Mucosa of stomach (tissue), 1 donor: ENCODE results near the gene XPO5.

ENCODE experiments used
- H3K27me3 ChIP-seq: one replicate; pipeline ENCODE4 v1.7.0; 2013; ENCODE audit warnings: mild to moderate bottlenecking, low read length; ENCODE audit not compliant: control insufficient read depth, insufficient read depth
- H3K36me3 ChIP-seq: one replicate; pipeline ENCODE4 v1.7.0; 2013; ENCODE audit warnings: low read length; ENCODE audit not compliant: control insufficient read depth, insufficient read depth
- H3K4me1 ChIP-seq: one replicate; pipeline ENCODE4 v1.7.0; 2013; ENCODE audit warnings: mild to moderate bottlenecking, low read length; ENCODE audit not compliant: control insufficient read depth, insufficient read depth
- H3K4me3 ChIP-seq: one replicate; pipeline ENCODE4 v1.7.0; 2013; ENCODE audit warnings: low read length
- H3K9ac ChIP-seq: one replicate; pipeline ENCODE4 v1.7.0; 2013; ENCODE audit warnings: mild to moderate bottlenecking, low read length, moderate library complexity
- H3K9me3 ChIP-seq: one replicate; pipeline ENCODE4 v1.7.0; 2013; ENCODE audit warnings: mild to moderate bottlenecking, low read length, moderate library complexity; ENCODE audit not compliant: control insufficient read depth
- donor health status: Pancreatic carcinoma.

Gene XPO5

DNA sequence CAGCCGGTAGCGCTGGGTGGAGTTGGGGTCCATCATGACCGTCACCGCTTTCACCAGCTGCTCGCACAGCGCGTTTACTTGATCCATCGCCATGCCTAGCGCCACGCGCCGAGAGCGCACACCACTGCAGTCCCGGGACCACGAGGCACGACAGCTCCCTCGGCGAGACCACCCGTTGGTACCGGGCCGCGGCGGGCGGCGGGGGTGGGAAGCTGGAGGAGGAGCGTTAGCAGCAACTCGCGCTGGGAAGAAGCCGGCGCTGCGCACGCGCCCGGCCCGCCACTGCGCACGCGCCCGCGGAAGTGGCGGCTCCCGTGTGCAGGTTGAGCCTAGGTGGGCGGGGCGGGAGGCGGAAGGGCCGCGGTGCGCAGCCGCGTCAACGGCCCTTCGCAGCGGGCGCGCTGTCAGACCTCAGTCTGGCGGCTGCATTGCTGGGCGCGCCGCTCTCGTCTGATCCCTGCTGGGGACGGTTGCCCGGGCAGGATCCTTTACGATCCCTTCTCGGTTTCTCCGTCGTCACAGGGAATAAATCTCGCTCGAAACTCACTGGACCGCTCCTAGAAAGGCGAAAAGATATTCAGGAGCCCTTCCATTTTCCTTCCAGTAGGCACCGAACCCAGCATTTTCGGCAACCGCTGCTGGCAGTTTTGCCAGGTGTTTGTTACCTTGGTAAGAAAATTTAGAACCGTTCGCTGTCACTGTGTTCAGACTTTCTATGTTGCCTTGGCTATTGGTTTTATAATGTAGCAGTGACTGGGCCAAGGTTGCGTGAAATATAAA, at the start of gene XPO5, which contains the start of gene POLH:
Gene XPO5 (minus strand): TSS at position 267 of the 780 bp plus-strand sequence. CDS start 174 bp downstream, at position 93.
Gene POLH (plus strand): TSS at position 414 of the 780 bp plus-strand sequence. CDS start 6,135 bp downstream, outside the sequence.
- Histone ChIP-seq H3K4me3 (peak within 1 kb of the TSS; percentile 67), H3K36me3 (no peaks in the 10 kb centered on the region), H3K27me3 (no peaks in the 10 kb centered on the region), H3K9me3 (no peaks in the 10 kb centered on the region), H3K4me1 (peaks cover 6% of the 10 kb centered on the region), H3K9ac (peak within 1 kb of the TSS; percentile 71)

GRCh38 chr6:43625393-43625992, 49.7 kb upstream of the XPO5 start:
- H3K4me1 ChIP-seq, result peaks cover 16% of the 10 kb centered on the region
- H3K27me3 ChIP-seq, result no peaks in the 10 kb centered on the region
- H3K9ac ChIP-seq, result no peak overlapping the region
- H3K36me3 ChIP-seq, result peaks cover 32% of the 10 kb centered on the region
- H3K4me3 ChIP-seq, result no peak overlapping the region
- H3K9me3 ChIP-seq, result no peaks in the 10 kb centered on the region

- Histone ChIP-seq H3K36me3 (peaks cover 32% of the 10 kb centered on the region), H3K4me1 (peaks cover 16% of the 10 kb centered on the region)
Measured at GRCh38 chr6:43624786-43625288, 49.0 kb upstream of the XPO5 start.

GRCh38 chr6:43623880-43624785, 48.3 kb upstream of the XPO5 start:
- Histone ChIP-seq H3K4me3 (no peak overlapping the region), H3K9ac (no peak overlapping the region), H3K36me3 (peaks cover 32% of the 10 kb centered on the region), H3K27me3 (no peaks in the 10 kb centered on the region), H3K4me1 (peaks cover 16% of the 10 kb centered on the region), H3K9me3 (no peaks in the 10 kb centered on the region)

More at GRCh38 chr6:43624786-43625288, 49.0 kb upstream of the XPO5 start:
- Histone ChIP-seq H3K9me3 (no peaks in the 10 kb centered on the region), H3K9ac (no peak overlapping the region), H3K27me3 (no peaks in the 10 kb centered on the region), H3K4me3 (no peak overlapping the region)

DNA sequence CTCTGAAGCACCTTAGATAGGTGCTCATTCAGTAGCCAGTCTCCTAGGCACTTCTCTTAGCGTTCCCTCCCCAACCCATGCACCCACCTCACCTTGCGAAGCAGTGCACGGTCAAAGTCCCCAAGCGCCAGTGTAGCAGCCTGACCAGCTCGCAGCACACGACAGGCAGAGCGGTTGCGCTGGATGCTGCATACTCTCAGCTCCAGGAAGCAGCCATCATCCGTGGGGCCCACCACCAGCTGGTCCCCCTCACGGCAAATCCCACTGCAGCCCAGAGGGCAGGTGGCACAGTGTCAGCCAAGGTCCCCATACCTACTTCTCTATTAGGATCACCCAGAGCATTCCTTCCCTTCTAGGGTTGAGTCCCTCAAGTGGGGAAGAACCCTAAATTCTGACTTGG, 46.7 kb upstream of the XPO5 start:
- Histone ChIP-seq H3K27me3 (no peaks in the 10 kb centered on the region), H3K4me3 (no peak overlapping the region), H3K9ac (no peak overlapping the region), H3K4me1 (peaks cover 10% of the 10 kb centered on the region), H3K9me3 (no peaks in the 10 kb centered on the region), H3K36me3 (peaks cover 32% of the 10 kb centered on the region)

DNA sequence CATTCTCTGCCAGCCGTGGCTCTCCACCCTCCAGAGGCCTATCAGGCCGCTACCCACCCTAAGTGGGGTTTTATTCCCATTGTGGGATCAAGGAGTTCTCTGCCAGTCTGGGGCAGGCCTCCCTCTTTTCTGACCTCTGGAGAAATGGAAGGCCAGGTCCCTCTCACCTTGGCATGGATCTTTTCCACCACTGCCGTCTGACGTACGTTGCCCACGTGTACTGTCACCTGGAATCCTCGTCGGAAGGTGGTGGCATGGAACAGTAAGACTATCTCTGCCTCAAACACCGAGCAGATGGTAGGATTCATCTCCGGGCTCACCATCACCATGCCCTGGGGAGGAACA, 46.0 kb upstream of the XPO5 start:
- Histone ChIP-seq H3K9ac (no peak overlapping the region), H3K4me1 (peaks cover 3% of the 10 kb centered on the region), H3K9me3 (no peaks in the 10 kb centered on the region), H3K27me3 (no peaks in the 10 kb centered on the region), H3K4me3 (no peak overlapping the region), H3K36me3 (peaks cover 32% of the 10 kb centered on the region)

- Histone ChIP-seq H3K4me3 (no peak overlapping the region), H3K4me1 (no peaks in the 10 kb centered on the region), H3K36me3 (peaks cover 32% of the 10 kb centered on the region), H3K27me3 (no peaks in the 10 kb centered on the region), H3K9me3 (no peaks in the 10 kb centered on the region), H3K9ac (no peak overlapping the region)
Measured at GRCh38 chr6:43621078-43621835, 45.4 kb upstream of the XPO5 start.

DNA sequence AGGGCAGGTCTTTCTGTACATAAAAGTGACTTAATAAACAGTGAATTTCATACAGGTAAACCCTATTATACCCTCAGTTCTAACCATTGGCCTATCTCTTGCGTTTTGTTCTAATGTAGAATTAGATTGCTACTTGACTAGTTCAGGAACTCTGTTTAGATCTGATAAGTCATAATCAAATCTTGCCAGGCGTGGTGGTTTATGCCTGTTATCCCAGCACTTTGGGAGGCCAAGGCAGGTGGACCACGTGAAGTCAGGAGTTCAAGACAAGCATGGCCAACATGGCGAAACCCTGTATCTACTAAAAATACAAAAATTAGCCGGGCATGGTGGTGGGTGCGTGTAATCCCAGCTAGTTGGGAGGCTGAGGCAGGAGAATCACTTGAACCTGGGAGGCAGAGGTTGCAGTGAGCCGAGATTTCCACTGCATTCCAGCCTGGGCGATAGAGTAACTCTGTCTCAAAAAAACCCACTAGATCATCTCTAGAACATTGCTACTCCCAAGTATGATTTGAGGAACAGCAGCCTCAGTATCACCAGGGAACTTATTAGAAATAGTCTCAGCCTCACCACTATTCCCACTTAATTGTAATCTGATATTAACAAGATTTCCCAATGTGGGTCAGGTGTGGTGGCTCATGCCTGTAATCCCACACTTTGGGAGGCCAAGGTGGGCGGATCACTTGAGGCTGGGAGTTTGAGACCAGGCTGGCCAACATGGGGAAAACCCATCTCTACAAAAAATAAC, 41.1 kb upstream of the XPO5 start:
- Histone ChIP-seq H3K4me1 (no peaks in the 10 kb centered on the region), H3K4me3 (no peak overlapping the region), H3K9me3 (no peaks in the 10 kb centered on the region), H3K36me3 (peaks cover 9% of the 10 kb centered on the region), H3K27me3 (no peaks in the 10 kb centered on the region), H3K9ac (no peak overlapping the region)

GRCh38 chr6:43614396-43614730, 38.5 kb upstream of the XPO5 start:
- Histone ChIP-seq H3K36me3 (no peaks in the 10 kb centered on the region), H3K4me3 (no peak overlapping the region), H3K4me1 (no peaks in the 10 kb centered on the region), H3K9ac (no peak overlapping the region), H3K9me3 (no peaks in the 10 kb centered on the region), H3K27me3 (no peaks in the 10 kb centered on the region)

GRCh38 chr6:43613721-43614395, 38.0 kb upstream of the XPO5 start:
- no peak overlapping the region for H3K4me3 ChIP-seq
- no peaks in the 10 kb centered on the region for H3K36me3 ChIP-seq
- H3K4me1 ChIP-seq, result no peaks in the 10 kb centered on the region
- no peaks in the 10 kb centered on the region for H3K27me3 ChIP-seq
- no peaks in the 10 kb centered on the region for H3K9me3 ChIP-seq
- no peak overlapping the region for H3K9ac ChIP-seq
